ENCODE data around the gene C1orf21.

GRCh38 chr1:184412472-184412871 is 25.6 kb downstream of the C1orf21 start:
- TF ChIP-seq CTCF (IDR thresholded peaks at IDR 0.05) (no peak), SIN3A (IDR thresholded peaks at IDR 0.05; ENCODE audit: borderline replicate concordance, insufficient read depth, low read depth, low read length) (no peak), REST (IDR thresholded peaks at IDR 0.05; ENCODE audit: insufficient read depth in 1 of 2, low read depth in 2 of 2, low read length in 1 of 2) (no peak)

Measured in Panc1 (cell line).